ENCODE measurements around the gene STON2. TPM values are rescaled to one million over a fixed set of nuclear protein-coding genes. Genes with fewer than 3 reads are reported as not detected.

The STON2 gene
- total RNA-seq, 1 experiment from 2014 or later, result 12.3 TPM

- no peak overlapping the region for H3K4me3 ChIP-seq (ENCODE audit: low read length)
- no peak overlapping the region for H3K4me2 ChIP-seq (ENCODE audit: low read length)
- no peak for TF ChIP-seq EZH2phosphoT487 (IDR thresholded peaks at IDR 0.05; ENCODE audit: borderline replicate concordance, low read length)
- TF ChIP-seq EZH2 (IDR thresholded peaks at IDR 0.05; ENCODE audit: low read length, unreplicated experiment), result no peak
- no peak for TF ChIP-seq CTCF (conservative IDR thresholded peaks at IDR 0.05; ENCODE audit: low read depth, low read length)
- H4K20me1 ChIP-seq (ENCODE audit: low read length), result no peaks in the 10 kb centered on the region
- H3F3A ChIP-seq (ENCODE audit: low read length, unreplicated experiment), result no peaks in the 10 kb centered on the region
- no peaks in the 10 kb centered on the region for H3K9me3 ChIP-seq (ENCODE audit: low read length)
- H3K9ac ChIP-seq (ENCODE audit: low read length), result no peak overlapping the region
- no peak overlapping the region for H3K27ac ChIP-seq (ENCODE audit: low read length)
- H3K27me3 ChIP-seq (ENCODE audit: low read length), result no peaks in the 10 kb centered on the region
- intact Hi-C loops (cut with micrococcal nuclease), result no loop called here
- BruUV-seq (replicated peaks), result no TSS peak
- no peak for DNase-seq
- no peaks in the 10 kb centered on the region for H3K79me2 ChIP-seq (ENCODE audit: low read length)
- POLR2A ChIA-PET (ENCODE audit: unreplicated experiment), result no interaction called here
- H3K36me3 ChIP-seq (ENCODE audit: low read depth, low read length), result no peaks in the 10 kb centered on the region
- H2AFZ ChIP-seq (ENCODE audit: low read length), result no peak overlapping the region
- H3K4me1 ChIP-seq (ENCODE audit: insufficient read depth, low read length), result no peaks in the 10 kb centered on the region
- no peak for ATAC-seq
- H3K9me2 ChIP-seq (replicated peaks; ENCODE audit: low read length), result no peaks in the 10 kb centered on the region
- CTCF ChIA-PET, result no interaction called here
Measured at GRCh38 chr14:81418057-81418790, 18.1 kb upstream of the STON2 start.

- Histone ChIP-seq H3K36me3 (ENCODE audit: low read depth, low read length) (no peaks in the 10 kb centered on the region), H3K4me1 (ENCODE audit: insufficient read depth, low read length) (no peaks in the 10 kb centered on the region), H3K9me3 (ENCODE audit: low read length) (no peaks in the 10 kb centered on the region), H2AFZ (ENCODE audit: low read length) (no peak overlapping the region), H3K9me2 (replicated peaks; ENCODE audit: low read length) (no peaks in the 10 kb centered on the region), H3K4me2 (ENCODE audit: low read length) (no peak overlapping the region), H3K79me2 (ENCODE audit: low read length) (no peaks in the 10 kb centered on the region), H3F3A (ENCODE audit: low read length, unreplicated experiment) (no peaks in the 10 kb centered on the region), H3K4me3 (ENCODE audit: low read length) (no peak overlapping the region), H3K9ac (ENCODE audit: low read length) (no peak overlapping the region), H3K27ac (ENCODE audit: low read length) (no peak overlapping the region), H4K20me1 (ENCODE audit: low read length) (no peaks in the 10 kb centered on the region), H3K27me3 (ENCODE audit: low read length) (no peaks in the 10 kb centered on the region)
- no TSS peak for BruUV-seq (replicated peaks)
- ATAC-seq, result no peak
- POLR2A ChIA-PET (ENCODE audit: unreplicated experiment), result no interaction called here
- DNase-seq, result no peak
- CTCF ChIA-PET, result no interaction called here
- no peak for TF ChIP-seq CTCF (conservative IDR thresholded peaks at IDR 0.05; ENCODE audit: low read depth, low read length)
- no peak for TF ChIP-seq EZH2phosphoT487 (IDR thresholded peaks at IDR 0.05; ENCODE audit: borderline replicate concordance, low read length)
- no peak for TF ChIP-seq EZH2 (IDR thresholded peaks at IDR 0.05; ENCODE audit: low read length, unreplicated experiment)
- intact Hi-C loops (cut with micrococcal nuclease), result no loop called here
Measured at GRCh38 chr14:81416981-81417380, 16.9 kb upstream of the STON2 start.

- Histone ChIP-seq H3K27ac (ENCODE audit: low read length) (no peak overlapping the region), H3K4me2 (ENCODE audit: low read length) (no peak overlapping the region), H3F3A (ENCODE audit: low read length, unreplicated experiment) (no peaks in the 10 kb centered on the region), H3K79me2 (ENCODE audit: low read length) (no peaks in the 10 kb centered on the region), H3K4me1 (ENCODE audit: insufficient read depth, low read length) (no peaks in the 10 kb centered on the region), H3K36me3 (ENCODE audit: low read depth, low read length) (no peaks in the 10 kb centered on the region), H3K9me2 (replicated peaks; ENCODE audit: low read length) (no peaks in the 10 kb centered on the region), H3K9ac (ENCODE audit: low read length) (no peak overlapping the region), H3K27me3 (ENCODE audit: low read length) (no peaks in the 10 kb centered on the region), H3K9me3 (ENCODE audit: low read length) (no peaks in the 10 kb centered on the region), H2AFZ (ENCODE audit: low read length) (no peak overlapping the region), H3K4me3 (ENCODE audit: low read length) (no peak overlapping the region), H4K20me1 (ENCODE audit: low read length) (no peaks in the 10 kb centered on the region)
- no peak for ATAC-seq
- no peak for TF ChIP-seq CTCF (conservative IDR thresholded peaks at IDR 0.05; ENCODE audit: low read depth, low read length)
- no peak for TF ChIP-seq EZH2 (IDR thresholded peaks at IDR 0.05; ENCODE audit: low read length, unreplicated experiment)
- no peak for TF ChIP-seq EZH2phosphoT487 (IDR thresholded peaks at IDR 0.05; ENCODE audit: borderline replicate concordance, low read length)
- POLR2A ChIA-PET (ENCODE audit: unreplicated experiment), result no interaction called here
- BruUV-seq (replicated peaks), result no TSS peak
- intact Hi-C loops (cut with micrococcal nuclease), result no loop called here
- CTCF ChIA-PET, result interaction anchor here (0.6 kb wide), 1 partner anchor 133 kb away, joined by 4 read pairs; no protein-coding TSS in a partner anchor
- DNase-seq, result no peak
Measured at GRCh38 chr14:81416194-81416952, 16.2 kb upstream of the STON2 start.
